H1 (cell line): ENCODE measurements around the gene BBS7.

Experiments
- ASH2L ChIP-seq: fragments of 200-600, 300-600 bp; sonication (generic); IDR thresholded peaks from one replicate; pipeline ENCODE4 v1.7.1; 2017; ENCODE audit warnings: low read length
- BCL11A ChIP-seq, 2 experiments: IDR thresholded peaks; one replicate each; pipeline ENCODE4 v1.6.1; 2011; ENCODE audit warnings: low read depth in 2 of 2, low read length in 2 of 2, mild to moderate bottlenecking in 2 of 2
- EP300 ChIP-seq, 2 experiments: IDR thresholded peaks; 1 replicate in 1 of 2; 2 replicates in 1 of 2; pipeline ENCODE4 v1.6.1; 2011 to 2012; ENCODE audit warnings: low read depth in 2 of 2, low read length in 2 of 2, mild to moderate bottlenecking in 2 of 2, borderline replicate concordance in 1 of 2, inconsistent platforms in 1 of 2, moderate library complexity in 1 of 2
- EZH2 ChIP-seq: fragments of 200-600 bp; sonication (generic); IDR thresholded peaks from 2 replicates; pipeline ENCODE4 v1.7.1; 2012; ENCODE audit warnings: low read depth, mild to moderate bottlenecking, moderate library complexity, low read length, inconsistent platforms; ENCODE audit not compliant: severe bottlenecking
- JUND ChIP-seq: IDR thresholded peaks from 2 replicates; pipeline ENCODE4 v1.6.1; 2011; ENCODE audit warnings: mild to moderate bottlenecking, improper control_type of control experiment, low read length
- MAFK ChIP-seq: IDR thresholded peaks from 2 replicates; pipeline ENCODE4 v1.6.1; 2012; ENCODE audit warnings: low read depth, mild to moderate bottlenecking, improper control_type of control experiment, low read length
- POLR2A ChIP-seq, 2 experiments: IDR thresholded peaks; 1 replicate in 1 of 2; 2 replicates in 1 of 2; pipeline ENCODE4 v1.6.1; 2011; ENCODE audit warnings: low read depth in 2 of 2, low read length in 2 of 2, mild to moderate bottlenecking in 2 of 2; ENCODE audit errors: control extremely low read depth in 1 of 2
- RXRA ChIP-seq: IDR thresholded peaks from 2 replicates; pipeline ENCODE4 v1.6.1; 2011; ENCODE audit warnings: low read depth, mild to moderate bottlenecking, low read length, moderate library complexity; ENCODE audit not compliant: insufficient read depth
- SAP30 ChIP-seq: fragments of 300-600 bp; sonication (generic); IDR thresholded peaks from 2 replicates; pipeline ENCODE4 v1.7.1; 2012; ENCODE audit warnings: low read length, moderate library complexity, mild to moderate bottlenecking, inconsistent platforms; ENCODE audit not compliant: insufficient read depth, insufficient replicate concordance
- SRF ChIP-seq: IDR thresholded peaks from 2 replicates; pipeline ENCODE4 v1.6.1; 2011; ENCODE audit warnings: mild to moderate bottlenecking, low read depth, low read length, moderate library complexity
- TAF1 ChIP-seq: IDR thresholded peaks from 2 replicates; pipeline ENCODE4 v1.6.1; 2011; ENCODE audit warnings: mild to moderate bottlenecking, low read depth, low read length
- TF ChIP-seq, protein P1 (sequence below): IDR thresholded peaks from 2 replicates; pipeline ENCODE4 v1.6.1; 2011; ENCODE audit warnings: low read depth, mild to moderate bottlenecking, low read length; ENCODE audit not compliant: insufficient read depth
- TF ChIP-seq, protein P2 (sequence below), 3 experiments: IDR thresholded peaks; 1 replicate in 2 of 3; 2 replicates in 1 of 3; pipeline versions ENCODE4 v1.5.1 to v1.6.1; 2011; ENCODE audit warnings: low read length in 3 of 3, mild to moderate bottlenecking in 3 of 3, inconsistent platforms in 2 of 3, low read depth in 1 of 3, moderate library complexity in 1 of 3; ENCODE audit not compliant: insufficient read depth in 1 of 3; ENCODE audit errors: control extremely low read depth in 1 of 3
- TF ChIP-seq, protein P3 (sequence below): IDR thresholded peaks from 2 replicates; pipeline ENCODE4 v1.6.1; 2012; ENCODE audit warnings: inconsistent platforms

DNA sequence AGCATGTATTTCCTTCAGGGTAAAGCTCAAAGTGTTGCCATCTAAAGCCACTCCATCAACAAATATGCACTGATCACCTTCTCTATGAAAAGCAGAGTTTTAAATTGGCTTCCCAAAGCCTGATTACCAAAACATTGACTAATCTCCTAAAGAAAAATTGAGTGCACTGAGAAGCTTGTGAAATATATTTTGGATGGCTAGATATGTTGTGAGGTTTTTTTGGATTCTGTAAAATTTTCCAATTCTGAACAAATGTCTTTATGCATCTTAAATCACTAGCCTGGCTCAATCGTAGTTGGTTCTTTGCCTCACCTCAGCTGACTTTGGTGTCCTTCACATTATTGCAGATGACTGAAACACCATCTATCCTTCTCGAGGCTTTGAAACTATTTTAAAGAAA, 84.1 kb downstream of the BBS7 start:
- TF ChIP-seq TAF1: no peak
- TF ChIP-seq, protein P1, sequence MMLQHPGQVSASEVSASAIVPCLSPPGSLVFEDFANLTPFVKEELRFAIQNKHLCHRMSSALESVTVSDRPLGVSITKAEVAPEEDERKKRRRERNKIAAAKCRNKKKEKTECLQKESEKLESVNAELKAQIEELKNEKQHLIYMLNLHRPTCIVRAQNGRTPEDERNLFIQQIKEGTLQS: no peak
- TF ChIP-seq, protein P2, sequence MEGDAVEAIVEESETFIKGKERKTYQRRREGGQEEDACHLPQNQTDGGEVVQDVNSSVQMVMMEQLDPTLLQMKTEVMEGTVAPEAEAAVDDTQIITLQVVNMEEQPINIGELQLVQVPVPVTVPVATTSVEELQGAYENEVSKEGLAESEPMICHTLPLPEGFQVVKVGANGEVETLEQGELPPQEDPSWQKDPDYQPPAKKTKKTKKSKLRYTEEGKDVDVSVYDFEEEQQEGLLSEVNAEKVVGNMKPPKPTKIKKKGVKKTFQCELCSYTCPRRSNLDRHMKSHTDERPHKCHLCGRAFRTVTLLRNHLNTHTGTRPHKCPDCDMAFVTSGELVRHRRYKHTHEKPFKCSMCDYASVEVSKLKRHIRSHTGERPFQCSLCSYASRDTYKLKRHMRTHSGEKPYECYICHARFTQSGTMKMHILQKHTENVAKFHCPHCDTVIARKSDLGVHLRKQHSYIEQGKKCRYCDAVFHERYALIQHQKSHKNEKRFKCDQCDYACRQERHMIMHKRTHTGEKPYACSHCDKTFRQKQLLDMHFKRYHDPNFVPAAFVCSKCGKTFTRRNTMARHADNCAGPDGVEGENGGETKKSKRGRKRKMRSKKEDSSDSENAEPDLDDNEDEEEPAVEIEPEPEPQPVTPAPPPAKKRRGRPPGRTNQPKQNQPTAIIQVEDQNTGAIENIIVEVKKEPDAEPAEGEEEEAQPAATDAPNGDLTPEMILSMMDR (IDR thresholded peaks at IDR 0.05; ENCODE audit: control extremely low read depth in 1 of 3, insufficient read depth in 1 of 3, low read depth in 1 of 3, low read length in 3 of 3): no peak
- no peak for TF ChIP-seq RXRA
- TF ChIP-seq POLR2A (IDR thresholded peaks at IDR 0.05; ENCODE audit: control extremely low read depth in 1 of 2, low read depth in 2 of 2, low read length in 2 of 2): no peak
- no peak for TF ChIP-seq ASH2L
- no peak for TF ChIP-seq BCL11A (IDR thresholded peaks at IDR 0.05; ENCODE audit: low read depth in 2 of 2, low read length in 2 of 2)
- TF ChIP-seq SAP30: no peak
- no peak for TF ChIP-seq EP300 (IDR thresholded peaks at IDR 0.05; ENCODE audit: borderline replicate concordance in 1 of 2, low read depth in 2 of 2, low read length in 2 of 2)
- no peak for TF ChIP-seq SRF
- TF ChIP-seq JUND: no peak
- TF ChIP-seq, protein P3, sequence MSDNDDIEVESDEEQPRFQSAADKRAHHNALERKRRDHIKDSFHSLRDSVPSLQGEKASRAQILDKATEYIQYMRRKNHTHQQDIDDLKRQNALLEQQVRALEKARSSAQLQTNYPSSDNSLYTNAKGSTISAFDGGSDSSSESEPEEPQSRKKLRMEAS: no peak
- no peak for TF ChIP-seq MAFK
- TF ChIP-seq EZH2: no peak
